ENCODE measurements around the gene UBE2E3. TPM values are rescaled to one million over a fixed set of nuclear protein-coding genes. Genes with fewer than 3 reads are reported as not detected.

UBE2E3 gene
- total and polyA plus RNA-seq, 2 donors from 2014 or later = 78.7 to 86.9 TPM

DNA sequence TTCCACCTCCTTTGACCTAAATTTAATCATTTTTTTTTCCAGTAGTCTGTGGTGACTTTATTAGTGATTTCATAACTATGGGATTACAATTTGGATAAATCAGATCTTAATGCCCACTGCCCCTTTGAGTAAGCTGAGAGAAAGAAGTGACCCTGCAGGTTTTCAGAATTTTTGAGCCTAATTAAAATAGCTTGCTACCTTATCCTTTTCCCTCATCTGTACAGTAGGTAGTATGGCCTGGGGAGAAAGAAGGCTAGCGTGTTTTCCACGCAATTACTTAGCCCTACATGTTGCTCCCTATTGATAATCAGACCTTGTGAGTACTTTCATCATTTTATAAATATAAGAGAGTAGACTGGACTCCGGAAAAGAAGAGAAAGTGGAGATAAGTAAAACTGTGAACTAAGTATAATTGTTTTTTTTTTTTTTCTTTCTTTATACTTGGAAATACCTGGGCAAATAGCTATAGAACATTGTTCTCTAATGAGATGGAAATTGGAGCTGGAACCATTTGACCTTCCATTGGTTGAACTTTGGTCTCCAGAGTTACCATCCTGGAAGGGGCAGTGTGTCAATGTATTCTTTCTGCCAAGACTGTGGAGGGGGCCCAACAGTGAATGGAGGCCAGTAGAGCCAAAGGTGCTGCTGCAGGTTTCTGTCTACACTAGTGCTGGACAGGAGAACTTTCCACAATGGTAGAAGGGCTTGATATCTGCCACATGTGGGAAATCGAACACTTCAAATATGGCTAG is 26.9 kb downstream of the UBE2E3 start:
- Histone ChIP-seq H3K27me3 (ENCODE audit: control insufficient read depth, insufficient read depth, low read length) (no peaks in the 10 kb centered on the region), H3K9ac (ENCODE audit: low read length in 3 of 3) (no peak overlapping the region), H3K4me1 (ENCODE audit: control insufficient read depth in 2 of 3, insufficient read depth in 2 of 3, low read depth in 1 of 3, low read length in 3 of 3) (peaks cover 0 to 12% (median 2%) of the 10 kb centered on the region in 3 donors), H3K27ac (ENCODE audit: low read depth in 2 of 2, low read length in 2 of 2) (no peak overlapping the region), H3K36me3 (ENCODE audit: control insufficient read depth in 2 of 3, insufficient read depth in 3 of 3, low read length in 3 of 3) (no peaks in the 10 kb centered on the region), H3K9me3 (ENCODE audit: control insufficient read depth in 2 of 3, insufficient read depth in 1 of 3, low read length in 3 of 3) (no peaks in the 10 kb centered on the region), H3K4me3 (ENCODE audit: low read length in 3 of 3) (no peak overlapping the region)
- intact Hi-C loops (cut with DNase I) = no loop called here
- TF ChIP-seq, protein P1, sequence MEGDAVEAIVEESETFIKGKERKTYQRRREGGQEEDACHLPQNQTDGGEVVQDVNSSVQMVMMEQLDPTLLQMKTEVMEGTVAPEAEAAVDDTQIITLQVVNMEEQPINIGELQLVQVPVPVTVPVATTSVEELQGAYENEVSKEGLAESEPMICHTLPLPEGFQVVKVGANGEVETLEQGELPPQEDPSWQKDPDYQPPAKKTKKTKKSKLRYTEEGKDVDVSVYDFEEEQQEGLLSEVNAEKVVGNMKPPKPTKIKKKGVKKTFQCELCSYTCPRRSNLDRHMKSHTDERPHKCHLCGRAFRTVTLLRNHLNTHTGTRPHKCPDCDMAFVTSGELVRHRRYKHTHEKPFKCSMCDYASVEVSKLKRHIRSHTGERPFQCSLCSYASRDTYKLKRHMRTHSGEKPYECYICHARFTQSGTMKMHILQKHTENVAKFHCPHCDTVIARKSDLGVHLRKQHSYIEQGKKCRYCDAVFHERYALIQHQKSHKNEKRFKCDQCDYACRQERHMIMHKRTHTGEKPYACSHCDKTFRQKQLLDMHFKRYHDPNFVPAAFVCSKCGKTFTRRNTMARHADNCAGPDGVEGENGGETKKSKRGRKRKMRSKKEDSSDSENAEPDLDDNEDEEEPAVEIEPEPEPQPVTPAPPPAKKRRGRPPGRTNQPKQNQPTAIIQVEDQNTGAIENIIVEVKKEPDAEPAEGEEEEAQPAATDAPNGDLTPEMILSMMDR (IDR thresholded peaks at IDR 0.05; ENCODE audit: borderline replicate concordance, extremely low read depth, insufficient read depth) = no peak
- no peak for FAIRE-seq
- no peak for DNase-seq

DNA sequence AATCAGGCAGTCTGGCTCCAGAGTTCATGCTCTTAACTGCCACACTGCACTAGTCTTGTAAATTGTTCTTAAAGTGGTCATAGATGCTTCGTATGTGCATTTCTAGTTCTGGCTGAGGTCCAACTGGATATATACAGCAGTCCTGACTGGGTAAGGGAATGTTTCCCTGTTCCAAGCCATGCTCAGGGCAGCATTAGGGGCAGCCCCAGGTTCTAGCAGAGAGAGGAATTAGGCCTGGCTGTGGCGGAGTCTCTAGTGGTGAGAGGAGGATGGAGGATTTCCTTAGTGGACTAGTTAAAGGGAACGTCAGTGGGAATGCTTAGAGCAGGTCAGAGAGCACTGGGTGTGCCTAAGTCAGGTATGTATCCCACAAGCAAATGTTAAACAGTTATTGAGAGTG is 28.0 kb downstream of the UBE2E3 start:
- TF ChIP-seq, protein P1 (IDR thresholded peaks at IDR 0.05; ENCODE audit: borderline replicate concordance, extremely low read depth, insufficient read depth) = no peak
- no peaks in the 10 kb centered on the region for H3K36me3 ChIP-seq (ENCODE audit: control insufficient read depth in 2 of 3, insufficient read depth in 3 of 3, low read length in 3 of 3)
- intact Hi-C loops (cut with DNase I) = no loop called here
- no peak for FAIRE-seq
- no peak overlapping the region for H3K27ac ChIP-seq (ENCODE audit: low read depth in 2 of 2, low read length in 2 of 2)
- H3K9ac ChIP-seq (ENCODE audit: low read length in 3 of 3) = no peak overlapping the region
- H3K27me3 ChIP-seq (ENCODE audit: control insufficient read depth, insufficient read depth, low read length) = no peaks in the 10 kb centered on the region
- peaks cover 0 to 12% (median 2%) of the 10 kb centered on the region in 3 donors for H3K4me1 ChIP-seq (ENCODE audit: control insufficient read depth in 2 of 3, insufficient read depth in 2 of 3, low read depth in 1 of 3, low read length in 3 of 3)
- no peak for DNase-seq
- no peak overlapping the region for H3K4me3 ChIP-seq (ENCODE audit: low read length in 3 of 3)
- H3K9me3 ChIP-seq (ENCODE audit: control insufficient read depth in 2 of 3, insufficient read depth in 1 of 3, low read length in 3 of 3) = no peaks in the 10 kb centered on the region

DNA sequence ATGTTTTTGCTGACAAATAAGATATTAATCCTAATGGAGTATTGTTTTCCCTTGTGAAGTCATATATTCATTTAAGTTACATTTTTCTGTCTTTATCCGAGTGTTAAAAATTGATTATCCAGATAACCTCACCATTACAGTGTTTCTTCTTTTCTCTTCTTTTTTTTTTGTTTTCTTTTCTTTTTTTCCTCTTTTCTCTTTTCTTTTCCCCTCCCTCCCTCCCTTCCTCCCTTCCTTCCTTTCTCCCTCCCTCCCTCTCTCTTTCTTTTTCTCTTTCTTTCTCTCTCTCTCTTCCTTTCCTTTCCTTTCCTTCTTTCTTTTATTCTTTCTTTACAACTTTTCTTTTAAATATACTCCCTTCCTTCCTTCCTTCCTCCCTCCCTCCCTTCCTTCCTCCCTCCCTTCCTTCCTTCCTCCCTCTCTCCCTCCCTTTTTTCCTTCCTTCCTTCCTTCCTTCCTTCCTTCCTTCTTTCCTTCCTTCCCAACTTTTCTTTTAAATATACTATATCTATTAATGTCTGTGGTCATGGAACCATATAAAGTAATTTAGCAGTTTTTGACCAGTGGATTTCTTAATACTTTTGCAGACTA is 40.9 kb downstream of the UBE2E3 start:
- FAIRE-seq = no peak
- H3K9me3 ChIP-seq (ENCODE audit: control insufficient read depth in 2 of 3, insufficient read depth in 1 of 3, low read length in 3 of 3) = no peaks in the 10 kb centered on the region
- intact Hi-C loops (cut with DNase I) = no loop called here
- H3K27ac ChIP-seq (ENCODE audit: low read depth in 2 of 2, low read length in 2 of 2) = no peak overlapping the region
- H3K36me3 ChIP-seq (ENCODE audit: control insufficient read depth in 2 of 3, insufficient read depth in 3 of 3, low read length in 3 of 3) = no peaks in the 10 kb centered on the region
- no peaks in the 10 kb centered on the region for H3K27me3 ChIP-seq (ENCODE audit: control insufficient read depth, insufficient read depth, low read length)
- no peak for DNase-seq
- TF ChIP-seq, protein P1 (IDR thresholded peaks at IDR 0.05; ENCODE audit: borderline replicate concordance, extremely low read depth, insufficient read depth) = no peak
- peaks cover 0 to 5% (median 0%) of the 10 kb centered on the region in 3 donors for H3K4me1 ChIP-seq (ENCODE audit: control insufficient read depth in 2 of 3, insufficient read depth in 2 of 3, low read depth in 1 of 3, low read length in 3 of 3)
- H3K4me3 ChIP-seq (ENCODE audit: low read length in 3 of 3) = no peak overlapping the region
- no peak overlapping the region for H3K9ac ChIP-seq (ENCODE audit: low read length in 3 of 3)
